NCI-H748 treated with DMSO at 0.1 percent for 48 hours (cell line): ENCODE measurements around the gene PRAME.
"Not testable (repeated sequence)": the region's sequence is repeated elsewhere in the genome, so short reads cannot be mapped to it uniquely, and the experiment has no call there.

Experiments
- DNase-seq: peaks from one replicate; lab custom pipeline; 2025; lab: John Stamatoyannopoulos, UW

PRAME gene

GRCh38 chr22:22550789-22551434 lies 8.2 kb downstream of the PRAME start:
- no peak for DNase-seq

- DNase-seq, result no peak
Measured at GRCh38 chr22:22548910-22549309, 10.2 kb downstream of the PRAME start.

- DNase-seq, result no peak
Measured at GRCh38 chr22:22548317-22548716, 10.7 kb downstream of the PRAME start.

GRCh38 chr22:22547692-22548300 lies 11.3 kb downstream of the PRAME start:
- no peak for DNase-seq

GRCh38 chr22:22547226-22547625 lies 11.8 kb downstream of the PRAME start:
- DNase-seq, result no peak

- no peak for DNase-seq
Measured at GRCh38 chr22:22546490-22546889, 12.6 kb downstream of the PRAME start.

- DNase-seq, result no peak
Measured at GRCh38 chr22:22545084-22545483, 14.0 kb downstream of the PRAME start.

GRCh38 chr22:22538226-22538989 lies 20.7 kb downstream of the PRAME start:
- no peak for DNase-seq

GRCh38 chr22:22536916-22537315 lies 22.1 kb downstream of the PRAME start:
- no peak for DNase-seq

- DNase-seq, result no peak
Measured at GRCh38 chr22:22536515-22536914, 22.6 kb downstream of the PRAME start.

GRCh38 chr22:22535662-22536061 lies 23.4 kb downstream of the PRAME start:
- no peak for DNase-seq

- DNase-seq, result no peak
Measured at GRCh38 chr22:22534604-22535415, 24.3 kb downstream of the PRAME start.

- no peak for DNase-seq
Measured at GRCh38 chr22:22533863-22534262, 25.2 kb downstream of the PRAME start.

GRCh38 chr22:22533417-22533816 lies 25.6 kb downstream of the PRAME start:
- DNase-seq, result no peak

GRCh38 chr22:22532547-22533071 lies 26.5 kb downstream of the PRAME start:
- not testable (repeated sequence) for DNase-seq

GRCh38 chr22:22531770-22532546 lies 27.1 kb downstream of the PRAME start:
- no peak for DNase-seq

- DNase-seq, result no peak
Measured at GRCh38 chr22:22528780-22529179, 30.3 kb downstream of the PRAME start.

GRCh38 chr22:22527312-22527711 lies 31.8 kb downstream of the PRAME start:
- DNase-seq, result no peak

- no peak for DNase-seq
Measured at GRCh38 chr22:22526125-22526912, 32.7 kb downstream of the PRAME start.

GRCh38 chr22:22523494-22523893 lies 35.6 kb downstream of the PRAME start:
- no peak for DNase-seq

- no peak for DNase-seq
Measured at GRCh38 chr22:22521631-22522030, 37.4 kb downstream of the PRAME start.
